Activated T-cell treated with anti-CD3 and anti-CD28 coated beads for 24 hours (primary cell): ENCODE results near the gene EYA3.

Source experiments
- DNase-seq: peaks from one replicate; pipeline ENCODE4 v3.0.0-alpha.2; 2020; ENCODE audit warnings: low read depth

EYA3 gene

GRCh38 chr1:28071813-28072212 lies 16.6 kb downstream of the EYA3 start:
- DNase-seq: no peak

DNA sequence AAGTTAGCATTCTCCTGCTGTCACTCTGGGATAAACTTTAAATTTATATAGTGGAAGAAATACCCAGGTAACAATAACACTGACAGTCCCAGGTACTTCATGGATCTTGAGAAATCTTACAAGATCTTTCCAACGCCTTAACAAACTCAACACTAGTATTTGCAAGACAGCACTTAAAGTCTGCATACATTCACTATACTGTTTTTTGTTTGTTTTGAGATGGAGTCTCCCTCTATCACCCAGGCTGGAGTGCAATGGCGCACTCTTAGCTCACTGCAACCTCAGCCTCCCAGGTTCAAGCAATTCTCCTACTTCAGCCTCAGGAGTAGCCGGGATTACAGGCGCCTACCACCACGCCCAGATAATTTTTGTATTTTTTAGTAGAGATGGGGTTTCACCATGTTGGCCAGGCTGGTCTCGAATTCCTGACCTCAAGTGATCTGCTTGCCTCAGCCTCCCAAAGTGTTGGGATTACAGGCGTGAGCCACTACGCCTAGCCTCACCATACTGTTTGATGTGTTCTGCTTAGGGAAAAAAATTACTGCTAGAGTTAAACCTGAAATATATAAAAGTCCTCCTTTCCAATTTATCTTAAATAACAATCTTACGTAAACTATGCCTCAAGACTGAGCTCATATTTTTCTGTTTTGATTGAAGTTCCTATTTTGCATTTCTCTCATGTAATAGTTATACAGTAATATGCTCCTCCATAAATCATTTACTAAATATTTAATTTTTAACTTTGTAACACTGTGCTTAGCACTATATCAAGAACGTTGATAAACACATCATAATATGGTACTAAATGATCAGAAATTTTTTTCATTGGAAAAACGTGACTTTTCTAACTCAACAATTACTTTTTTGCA lies 17.5 kb downstream of the EYA3 start:
- DNase-seq: no peak

- no peak for DNase-seq
Measured at GRCh38 chr1:28067523-28068090, 20.8 kb downstream of the EYA3 start.

- DNase-seq: no peak
Measured at GRCh38 chr1:28066393-28067154, 21.8 kb downstream of the EYA3 start.

DNA sequence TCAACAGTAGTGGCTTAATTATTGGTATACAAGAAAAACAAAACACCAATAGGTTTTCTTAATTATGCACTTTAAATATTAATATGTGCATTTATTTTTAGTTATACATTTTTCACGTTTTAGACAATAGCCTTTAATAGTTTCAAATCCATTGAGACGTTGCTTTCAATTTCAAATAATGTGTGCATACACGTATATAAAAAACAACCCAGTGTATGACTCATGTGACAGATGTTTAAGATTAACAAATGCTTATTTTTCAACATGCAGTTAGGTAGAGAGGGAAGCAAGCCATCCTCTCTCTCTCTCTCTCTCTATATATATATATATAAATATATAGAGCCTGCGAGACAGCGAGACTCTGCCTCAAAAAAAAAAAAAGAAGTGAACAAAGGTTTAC lies 24.3 kb downstream of the EYA3 start:
- DNase-seq: no peak

DNA sequence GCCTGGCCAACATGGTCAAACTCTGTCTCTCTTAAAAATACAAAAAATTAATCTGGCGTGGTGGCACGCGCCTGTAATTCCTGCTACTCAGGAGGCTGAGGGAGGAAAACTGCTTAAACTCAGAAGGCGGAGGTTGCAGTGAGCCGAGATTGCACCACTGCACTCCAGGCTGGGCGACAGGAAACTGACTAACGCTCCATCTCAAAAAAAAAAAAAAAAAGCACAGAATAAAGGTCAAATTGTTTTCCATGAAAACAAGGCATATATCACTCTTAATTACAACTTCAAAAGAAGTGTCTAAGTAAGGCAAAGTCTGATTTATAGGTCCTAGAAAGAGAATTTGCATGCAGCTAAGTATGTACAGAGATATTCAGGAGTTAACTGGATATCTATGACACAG lies 25.6 kb downstream of the EYA3 start:
- no peak for DNase-seq

- no peak for DNase-seq
Measured at GRCh38 chr1:28058971-28059878, 29.2 kb downstream of the EYA3 start.

- DNase-seq: no peak
Measured at GRCh38 chr1:28058168-28058567, 30.2 kb downstream of the EYA3 start.

GRCh38 chr1:28056129-28056925 lies 32.1 kb downstream of the EYA3 start:
- peak; percentile 51 for DNase-seq

- no peak for DNase-seq
Measured at GRCh38 chr1:28050776-28051175, 37.6 kb downstream of the EYA3 start.

- DNase-seq: no peak
Measured at GRCh38 chr1:28046716-28047115, 41.7 kb downstream of the EYA3 start.

DNA sequence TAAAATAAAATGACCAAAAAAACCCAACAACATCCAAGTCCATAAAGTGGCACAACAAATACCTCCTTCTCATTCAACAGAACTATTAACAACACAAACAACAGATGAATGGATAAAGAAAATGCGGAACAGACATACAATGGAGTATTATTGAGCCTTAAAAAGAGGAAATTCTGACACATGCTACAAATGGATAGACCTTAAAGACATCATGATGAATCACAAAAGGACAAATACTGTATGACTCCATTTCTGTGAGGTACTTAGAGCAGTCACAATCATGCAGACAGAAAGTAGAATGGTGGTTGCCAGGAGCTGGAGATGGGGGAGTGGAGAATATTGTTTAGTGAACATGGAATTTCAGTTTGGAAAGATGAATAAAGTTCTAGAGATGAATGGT lies 42.6 kb downstream of the EYA3 start:
- DNase-seq: no peak

- no peak for DNase-seq
Measured at GRCh38 chr1:28044399-28044798, 44.0 kb downstream of the EYA3 start.

DNA sequence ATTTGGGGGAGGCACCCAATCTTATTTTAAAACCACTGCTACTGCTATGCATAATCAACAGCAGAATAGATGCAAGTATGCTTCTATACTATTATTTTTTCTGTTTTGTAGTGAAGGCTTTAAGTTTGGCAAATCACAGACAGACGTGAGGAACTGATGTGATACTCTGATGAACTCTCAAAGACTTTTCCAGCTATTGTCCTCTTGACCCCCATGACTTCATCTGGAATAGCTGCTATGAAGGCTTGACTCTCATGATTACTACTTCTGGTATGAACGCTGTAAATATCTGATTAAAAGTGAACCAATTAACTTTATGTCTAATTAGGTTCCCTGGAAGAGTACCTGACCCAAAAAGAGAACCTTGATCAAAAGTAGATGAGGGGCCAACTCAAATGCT lies 49.1 kb downstream of the EYA3 start:
- DNase-seq: no peak

DNA sequence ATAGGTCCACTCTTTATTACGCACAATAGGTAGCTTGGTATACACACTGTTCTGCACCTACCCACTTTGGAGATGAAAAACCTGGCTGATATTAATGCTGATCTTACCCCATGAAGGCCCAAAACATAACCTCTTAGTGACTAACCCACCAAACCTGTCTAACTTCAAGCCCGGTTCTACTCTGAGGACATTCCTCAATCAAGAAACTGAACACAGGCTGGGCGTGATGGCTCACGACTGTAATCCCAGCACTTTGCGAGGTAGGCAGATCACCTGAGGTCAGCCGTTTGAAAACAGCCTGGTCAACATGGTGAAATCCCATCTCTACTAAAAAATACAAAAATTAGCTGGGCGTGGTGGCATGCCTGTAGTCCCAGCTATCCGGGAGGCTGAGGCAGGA lies 50.5 kb downstream of the EYA3 start:
- DNase-seq: no peak

DNA sequence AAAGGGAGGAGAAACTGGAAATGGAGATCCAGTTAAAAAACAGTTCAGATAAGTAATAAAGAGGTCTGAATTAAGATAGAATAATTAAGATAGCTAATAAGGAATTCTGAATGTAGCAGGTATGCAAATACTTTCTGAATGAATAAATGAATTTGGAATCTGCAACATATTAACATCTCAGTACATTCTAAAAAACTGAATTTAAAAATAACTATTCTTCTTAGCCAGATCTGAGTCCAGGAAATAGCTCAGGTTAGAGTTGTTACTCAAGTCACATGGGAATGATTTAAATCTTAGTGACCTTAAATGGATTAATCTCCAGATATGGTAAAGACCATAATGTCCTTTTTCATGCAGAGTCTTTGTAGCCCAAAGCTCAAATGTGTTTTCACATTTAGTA lies 51.2 kb downstream of the EYA3 start:
- no peak for DNase-seq

DNA sequence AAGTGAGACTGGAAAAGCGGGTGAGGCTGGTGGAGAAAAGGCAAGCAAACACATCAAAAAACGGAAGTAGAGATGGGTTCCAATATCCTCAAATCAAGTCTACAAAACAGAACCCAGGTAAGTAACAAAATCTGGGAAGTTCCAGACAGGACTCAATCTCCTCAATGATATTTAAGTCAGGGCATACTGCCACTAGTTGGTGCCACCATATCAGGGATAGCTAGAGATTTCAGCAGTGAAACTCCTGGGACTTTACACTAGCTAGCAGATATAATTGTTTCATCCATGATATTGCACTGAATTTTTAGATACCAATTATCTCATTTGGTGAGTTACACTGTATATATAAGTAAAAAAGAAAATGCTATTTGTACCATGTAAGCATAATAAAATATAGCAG lies 52.0 kb downstream of the EYA3 start:
- no peak for DNase-seq

DNA sequence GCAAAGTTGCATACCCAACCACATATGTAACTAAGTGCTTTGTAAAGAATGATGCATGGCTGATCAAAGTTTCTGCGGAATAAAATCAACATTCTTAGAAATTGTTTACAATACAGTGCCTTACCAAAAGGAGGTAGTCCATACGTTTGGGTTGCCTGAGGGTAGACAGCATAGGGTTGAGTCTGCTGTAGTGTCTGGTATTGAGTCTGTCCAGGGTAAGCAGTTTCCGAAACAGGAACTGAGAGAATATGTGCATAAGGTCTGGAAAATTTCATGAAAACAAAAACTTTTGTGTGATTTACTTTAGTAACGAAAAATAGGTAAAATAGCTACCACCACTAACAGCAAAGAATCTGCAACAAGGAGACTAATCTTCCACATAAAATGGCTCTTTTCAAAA lies 53.0 kb downstream of the EYA3 start:
- no peak for DNase-seq

GRCh38 chr1:28032281-28032680 lies 56.1 kb downstream of the EYA3 start:
- no peak for DNase-seq

GRCh38 chr1:28031173-28031572 lies 57.2 kb downstream of the EYA3 start:
- no peak for DNase-seq
